Right lobe of liver (tissue), 4 donors: ENCODE measurements around the gene EFCAB10.
"Not testable (repeated sequence)": the region's sequence is repeated elsewhere in the genome, so short reads cannot be mapped to it uniquely, and the experiment has no call there.

Source experiments
- CTCF ChIP-seq, 4 donors: fragments of 200-600 bp in 3 of 4; fragments of 450-650 bp in 1 of 4; IDR thresholded peaks; one replicate each; pipeline versions ENCODE4 v1.5.1 to v1.8.0; 2016 to 2022; ENCODE audit warnings: antibody characterized with exemption in 4 of 4, mild to moderate bottlenecking in 2 of 4
- POLR2A ChIP-seq: fragments of 450-650 bp; IDR thresholded peaks from one replicate; pipeline ENCODE4 v1.6.1; 2017; ENCODE audit warnings: antibody characterized with exemption, mild to moderate bottlenecking
- donor health status: DM: no; HTN: no; CAD: no.
- donor health status: DM: no; HTN: no; CAD: no.
- donor health status: DM: no; HTN: yes; CAD: no.

DNA sequence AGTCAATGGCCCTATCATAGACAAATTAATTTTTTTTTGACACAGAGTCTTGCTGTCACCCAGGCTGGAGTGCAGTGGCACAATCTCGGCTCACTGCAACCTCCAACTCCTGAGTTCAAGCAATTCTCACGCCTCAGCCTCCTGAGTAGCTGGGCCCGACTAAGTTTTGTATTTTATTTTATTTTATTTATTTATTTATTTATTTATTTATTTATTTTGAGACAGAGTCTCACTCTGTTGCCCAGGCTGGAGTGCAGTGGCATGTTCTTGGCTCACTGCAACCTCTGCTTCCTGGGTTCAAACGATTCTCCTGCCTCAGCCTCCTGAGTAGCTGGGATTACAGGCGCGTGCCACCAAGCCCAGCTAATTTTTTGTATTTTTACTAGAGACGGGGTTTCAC is 65.7 kb downstream of the EFCAB10 start:
- not testable (repeated sequence) for TF ChIP-seq CTCF (IDR thresholded peaks at IDR 0.05); POLR2A
